ENCODE results near the gene TXNL4A.

- TF ChIP-seq CTCF (IDR thresholded peaks at IDR 0.05; ENCODE audit: borderline replicate concordance, extremely low read depth, low read length, poor library complexity, severe bottlenecking) (no peak), EZH2 (IDR thresholded peaks at IDR 0.05; ENCODE audit: borderline replicate concordance, low read depth, low read length, severe bottlenecking) (no peak)
Observed at GRCh38 chr18:79953971-79954651, 34.3 kb downstream of the TXNL4A start.

Measured in DND-41 (cell line).